Measurements from ENCODE around the gene RILPL2. TPM values are rescaled to one million over a fixed set of nuclear protein-coding genes. Genes with fewer than 3 reads are reported as not detected.
A peak's percentile ranks its signal among the peaks of the same experiment; 100 is the strongest.
"Not testable (repeated sequence)": the region's sequence is repeated elsewhere in the genome, so short reads cannot be mapped to it uniquely, and the experiment has no call there.

RILPL2 gene
- total and polyA plus RNA-seq, 4 donors: 1.8 to 2.1 (median 2.0) TPM

GRCh38 chr12:123435636-123436016, 858 bp downstream of the RILPL2 start:
- Histone ChIP-seq H3K36me3 (ENCODE audit: control insufficient read depth in 4 of 4, insufficient read depth in 3 of 4, low read depth in 1 of 4, low read length in 3 of 4) (no peaks in the 10 kb centered on the region), H3K4me3 (ENCODE audit: low read depth in 1 of 3, low read length in 3 of 3) (peak overlapping the region; percentile 72 to 87 (median 86)), H3K27me3 (ENCODE audit: control insufficient read depth in 4 of 4, insufficient read depth in 4 of 4, low read length in 3 of 4) (no peaks in the 10 kb centered on the region), H3K9ac (ENCODE audit: low read depth in 1 of 2, low read length in 2 of 2) (peak overlapping the region; percentile 52 to 72), H3K9me3 (ENCODE audit: control insufficient read depth in 4 of 4, low read length in 3 of 4) (no peaks in the 10 kb centered on the region), H3K27ac (ENCODE audit: low read depth in 1 of 2, low read length in 2 of 2) (peak overlapping the region; percentile 50 to 73), H3K4me1 (ENCODE audit: control insufficient read depth in 4 of 4, insufficient read depth in 4 of 4, low read length in 3 of 4) (peaks cover 0 to 19% (median 13%) of the 10 kb centered on the region in 4 donors)
- 26% methylated on average over 5 of the region's 5 CpGs for WGBS
- DNase-seq (ENCODE audit: low spot score): no peak
- TF ChIP-seq HNF4A (conservative IDR thresholded peaks at IDR 0.05): peak; percentile 32 to 72
- TF ChIP-seq, protein P1, sequence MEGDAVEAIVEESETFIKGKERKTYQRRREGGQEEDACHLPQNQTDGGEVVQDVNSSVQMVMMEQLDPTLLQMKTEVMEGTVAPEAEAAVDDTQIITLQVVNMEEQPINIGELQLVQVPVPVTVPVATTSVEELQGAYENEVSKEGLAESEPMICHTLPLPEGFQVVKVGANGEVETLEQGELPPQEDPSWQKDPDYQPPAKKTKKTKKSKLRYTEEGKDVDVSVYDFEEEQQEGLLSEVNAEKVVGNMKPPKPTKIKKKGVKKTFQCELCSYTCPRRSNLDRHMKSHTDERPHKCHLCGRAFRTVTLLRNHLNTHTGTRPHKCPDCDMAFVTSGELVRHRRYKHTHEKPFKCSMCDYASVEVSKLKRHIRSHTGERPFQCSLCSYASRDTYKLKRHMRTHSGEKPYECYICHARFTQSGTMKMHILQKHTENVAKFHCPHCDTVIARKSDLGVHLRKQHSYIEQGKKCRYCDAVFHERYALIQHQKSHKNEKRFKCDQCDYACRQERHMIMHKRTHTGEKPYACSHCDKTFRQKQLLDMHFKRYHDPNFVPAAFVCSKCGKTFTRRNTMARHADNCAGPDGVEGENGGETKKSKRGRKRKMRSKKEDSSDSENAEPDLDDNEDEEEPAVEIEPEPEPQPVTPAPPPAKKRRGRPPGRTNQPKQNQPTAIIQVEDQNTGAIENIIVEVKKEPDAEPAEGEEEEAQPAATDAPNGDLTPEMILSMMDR (IDR thresholded peaks at IDR 0.05; ENCODE audit: low read depth, low read length, missing input control): no peak
- peak in 1 of 2 donors; percentile 39 for TF ChIP-seq RXRA (IDR thresholded peaks at IDR 0.05)
- no peak for TF ChIP-seq SP1 (IDR thresholded peaks at IDR 0.05)
- TF ChIP-seq TAF1 (conservative IDR thresholded peaks at IDR 0.05): no peak
- no peak for TF ChIP-seq REST (IDR thresholded peaks at IDR 0.05)

DNA sequence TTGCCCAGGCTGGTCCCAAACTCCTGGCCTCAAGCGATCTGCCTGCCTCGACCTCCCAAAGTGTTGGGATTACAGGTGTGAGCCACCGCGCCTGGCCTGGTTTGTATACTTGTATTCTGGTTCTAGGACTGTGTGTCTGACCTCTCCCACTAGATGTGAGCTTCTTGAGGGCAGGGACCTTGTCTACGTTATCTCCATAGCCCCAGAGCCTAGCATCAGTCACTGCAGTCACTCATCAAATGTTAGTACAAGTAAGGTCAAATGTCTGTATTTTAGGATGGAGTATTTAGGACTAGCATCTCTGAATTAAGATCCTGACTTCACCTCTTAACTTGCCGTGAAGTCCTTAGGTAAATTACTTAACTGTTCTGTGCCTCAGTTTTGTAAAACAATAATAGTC, 2.9 kb downstream of the RILPL2 start:
- H3K9me3 ChIP-seq (ENCODE audit: control insufficient read depth in 4 of 4, low read length in 3 of 4): no peaks in the 10 kb centered on the region
- 94% methylated on average over 6 of the region's 6 CpGs for WGBS
- H3K4me3 ChIP-seq (ENCODE audit: low read depth in 1 of 3, low read length in 3 of 3): no peak overlapping the region
- no peak overlapping the region for H3K27ac ChIP-seq (ENCODE audit: low read depth in 1 of 2, low read length in 2 of 2)
- H3K4me1 ChIP-seq (ENCODE audit: control insufficient read depth in 4 of 4, insufficient read depth in 4 of 4, low read length in 3 of 4): peaks cover 0 to 19% (median 13%) of the 10 kb centered on the region in 4 donors
- peaks cover 0 to 2% (median under 1%) of the 10 kb centered on the region in 4 donors for H3K36me3 ChIP-seq (ENCODE audit: control insufficient read depth in 4 of 4, insufficient read depth in 3 of 4, low read depth in 1 of 4, low read length in 3 of 4)
- DNase-seq (ENCODE audit: low spot score): no peak
- H3K27me3 ChIP-seq (ENCODE audit: control insufficient read depth in 4 of 4, insufficient read depth in 4 of 4, low read length in 3 of 4): no peaks in the 10 kb centered on the region
- H3K9ac ChIP-seq (ENCODE audit: low read depth in 1 of 2, low read length in 2 of 2): no peak overlapping the region
- TF ChIP-seq FOXA2 (IDR thresholded peaks at IDR 0.05) (no peak), TAF1 (conservative IDR thresholded peaks at IDR 0.05) (no peak), YY1 (IDR thresholded peaks at IDR 0.05) (no peak), HNF4A (conservative IDR thresholded peaks at IDR 0.05) (no peak), ZBTB33 (IDR thresholded peaks at IDR 0.05) (no peak), FOXA1 (IDR thresholded peaks at IDR 0.05) (no peak), HNF4G (IDR thresholded peaks at IDR 0.05) (no peak)
- TF ChIP-seq, protein P2, sequence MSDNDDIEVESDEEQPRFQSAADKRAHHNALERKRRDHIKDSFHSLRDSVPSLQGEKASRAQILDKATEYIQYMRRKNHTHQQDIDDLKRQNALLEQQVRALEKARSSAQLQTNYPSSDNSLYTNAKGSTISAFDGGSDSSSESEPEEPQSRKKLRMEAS (IDR thresholded peaks at IDR 0.05): no peak
- TF ChIP-seq, protein P1 (IDR thresholded peaks at IDR 0.05; ENCODE audit: low read depth, low read length, missing input control): no peak

GRCh38 chr12:123431951-123432817, 4.3 kb downstream of the RILPL2 start:
- not testable (repeated sequence) for H3K36me3 ChIP-seq (ENCODE audit: control insufficient read depth in 4 of 4, insufficient read depth in 3 of 4, low read depth in 1 of 4, low read length in 3 of 4); DNase-seq (ENCODE audit: low spot score); H3K4me3 ChIP-seq (ENCODE audit: low read depth in 1 of 3, low read length in 3 of 3); H3K27me3 ChIP-seq (ENCODE audit: control insufficient read depth in 4 of 4, insufficient read depth in 4 of 4, low read length in 3 of 4); H3K9me3 ChIP-seq (ENCODE audit: control insufficient read depth in 4 of 4, low read length in 3 of 4); H3K9ac ChIP-seq (ENCODE audit: low read depth in 1 of 2, low read length in 2 of 2)
- 82% methylated on average over 15 of the region's 15 CpGs for WGBS
- Histone ChIP-seq H3K27ac (ENCODE audit: low read depth in 1 of 2, low read length in 2 of 2) (peak overlapping the region in 1 of 2 donors; percentile 7), H3K4me1 (ENCODE audit: control insufficient read depth in 4 of 4, insufficient read depth in 4 of 4, low read length in 3 of 4) (peaks cover 0 to 19% (median 13%) of the 10 kb centered on the region in 4 donors)

GRCh38 chr12:123429101-123429500, 7.4 kb downstream of the RILPL2 start:
- not testable (repeated sequence) for H3K27me3 ChIP-seq (ENCODE audit: control insufficient read depth in 4 of 4, insufficient read depth in 4 of 4, low read length in 3 of 4); H3K9me3 ChIP-seq (ENCODE audit: control insufficient read depth in 4 of 4, low read length in 3 of 4); H3K36me3 ChIP-seq (ENCODE audit: control insufficient read depth in 4 of 4, insufficient read depth in 3 of 4, low read depth in 1 of 4, low read length in 3 of 4); H3K27ac ChIP-seq (ENCODE audit: low read depth in 1 of 2, low read length in 2 of 2); DNase-seq (ENCODE audit: low spot score); H3K9ac ChIP-seq (ENCODE audit: low read depth in 1 of 2, low read length in 2 of 2); H3K4me1 ChIP-seq (ENCODE audit: control insufficient read depth in 4 of 4, insufficient read depth in 4 of 4, low read length in 3 of 4); H3K4me3 ChIP-seq (ENCODE audit: low read depth in 1 of 3, low read length in 3 of 3)
- WGBS: 96% methylated on average over 8 of the region's 8 CpGs
